Kidney glomerular epithelial cell (primary cell): ENCODE results near the gene CLDN17.
A peak's percentile ranks its signal among the peaks of the same experiment; 100 is the strongest.

ENCODE experiments used
- DNase-seq: peaks from one replicate; lab custom pipeline; 2025; lab: John Stamatoyannopoulos, UW

The CLDN17 gene

GRCh38 chr21:30166705-30167104, at the start of gene CLDN17:
Gene CLDN17 (minus strand): TSS chr21:30166805. CDS start chr21:30166617, 188 bp downstream.
- no peak for DNase-seq

GRCh38 chr21:30216041-30216723, 49.6 kb upstream of the CLDN17 start, which contains the start of gene CLDN8:
Gene CLDN8 (minus strand): TSS chr21:30216097. CDS start chr21:30215925, 172 bp downstream.
- no peak for DNase-seq

GRCh38 chr21:30211071-30211470, 44.5 kb upstream of the CLDN17 start:
- DNase-seq = no peak

GRCh38 chr21:30209601-30210000, 43.0 kb upstream of the CLDN17 start:
- no peak for DNase-seq

- DNase-seq = no peak
Measured at GRCh38 chr21:30207252-30207579, 40.6 kb upstream of the CLDN17 start.

GRCh38 chr21:30206551-30207251, 40.1 kb upstream of the CLDN17 start:
- no peak for DNase-seq

GRCh38 chr21:30200000-30200399, 33.4 kb upstream of the CLDN17 start:
- no peak for DNase-seq

GRCh38 chr21:30194701-30195299, 28.2 kb upstream of the CLDN17 start:
- peak; percentile 50 for DNase-seq

GRCh38 chr21:30193201-30193600, 26.6 kb upstream of the CLDN17 start:
- no peak for DNase-seq

- DNase-seq = no peak
Measured at GRCh38 chr21:30190554-30190953, 23.9 kb upstream of the CLDN17 start.

GRCh38 chr21:30189773-30190172, 23.2 kb upstream of the CLDN17 start:
- DNase-seq = no peak

GRCh38 chr21:30186242-30186641, 19.6 kb upstream of the CLDN17 start:
- no peak for DNase-seq

- DNase-seq = no peak
Measured at GRCh38 chr21:30168086-30168485, 1.5 kb upstream of the CLDN17 start.

- DNase-seq = no peak
Measured at GRCh38 chr21:30166171-30166570, 434 bp downstream of the CLDN17 start.

GRCh38 chr21:30164796-30165195, 1.8 kb downstream of the CLDN17 start:
- no peak for DNase-seq

GRCh38 chr21:30153697-30154340, 12.8 kb downstream of the CLDN17 start:
- no peak for DNase-seq

- no peak for DNase-seq
Measured at GRCh38 chr21:30152792-30153191, 13.8 kb downstream of the CLDN17 start.

- DNase-seq = no peak
Measured at GRCh38 chr21:30148906-30149305, 17.7 kb downstream of the CLDN17 start.

GRCh38 chr21:30146558-30147282, 19.9 kb downstream of the CLDN17 start:
- no peak for DNase-seq

- no peak for DNase-seq
Measured at GRCh38 chr21:30138483-30138882, 28.1 kb downstream of the CLDN17 start.

GRCh38 chr21:30129246-30129645, 37.4 kb downstream of the CLDN17 start:
- no peak for DNase-seq

GRCh38 chr21:30126576-30126975, 40.0 kb downstream of the CLDN17 start:
- no peak for DNase-seq
